GM12878 (cell line): Measurements from ENCODE around the gene ROR2. TPM values are rescaled to one million over a fixed set of nuclear protein-coding genes. Genes with fewer than 3 reads are reported as not detected.

ENCODE experiments used
- ATAC-seq: fragments of 200-7000 bp; cut with Tn5 transposase; 3 replicates; pipeline ENCODE4 v1.9.1; 2020; ENCODE audit warnings: mild to moderate bottlenecking, moderate library complexity
- BruUV-seq: library from RNA; stranded (reverse); fragments of 400-500 nt; replicated peaks from 2 replicates; lab custom pipeline; 2021; lab: Mats Ljungman, UMichigan
- CTCF ChIA-PET: fragments of 300-600 bp; sonication (Branson Sonifier 250); formaldehyde crosslinking; extraction: SDS; loops from one replicate; lab custom pipeline; 2021; ENCODE audit warnings: inconsistent platforms; lab: Yijun Ruan, JAX
- POLR2A ChIA-PET: fragments of 350-600 bp; formaldehyde crosslinking; extraction: SDS; loops from one replicate; lab custom pipeline; 2021; ENCODE audit warnings: inconsistent platforms; lab: Charles Lee
- RAD21 ChIA-PET: fragments of 300-600 bp; sonication (Branson Sonifier 250); formaldehyde crosslinking; loops from one replicate; lab custom pipeline; 2023; ENCODE audit warnings: antibody characterized with exemption; ENCODE audit not compliant: unreplicated experiment; lab: Charles Lee
- SMC1A ChIA-PET: fragments of 300-600 bp; sonication (Branson Sonifier 250); formaldehyde crosslinking; loops from one replicate; lab custom pipeline; 2023; ENCODE audit not compliant: unreplicated experiment, uncharacterized antibody; lab: Charles Lee
- DNase-seq: peaks from one replicate; pipeline ENCODE4 v3.0.0-alpha.2; 2011; ENCODE audit warnings: low read depth, low spot score
- FAIRE-seq: peaks from 3 replicates; lab custom pipeline; 2011; peaks lifted over from hg19 to GRCh38; lab: Jason Lieb, UNC
- H2AFZ ChIP-seq: 2 replicates; pipeline ENCODE4 v1.6.0; 2011; ENCODE audit warnings: low read depth, low read length, control low read depth; ENCODE audit not compliant: control insufficient read depth
- H3K27ac ChIP-seq: 2 replicates; pipeline ENCODE4 v1.5.1; 2011; ENCODE audit warnings: control low read depth; ENCODE audit not compliant: control insufficient read depth, insufficient read depth
- H3K27me3 ChIP-seq, 2 experiments: replicated peaks in 1 of 2; 2 replicates each; pipeline versions ENCODE4 v1.6.0 to v1.6.1; 2011; ENCODE audit warnings: low read length in 1 of 2; ENCODE audit not compliant: control insufficient read depth in 2 of 2, insufficient read depth in 2 of 2
- H3K36me3 ChIP-seq, 2 experiments: 2 replicates each; pipeline ENCODE4 v1.5.1; 2011; ENCODE audit warnings: low read length in 1 of 2; ENCODE audit not compliant: control insufficient read depth in 2 of 2, insufficient read depth in 2 of 2
- H3K4me1 ChIP-seq: 2 replicates; pipeline ENCODE4 v1.6.1; 2011; ENCODE audit warnings: mild to moderate bottlenecking, low read length, moderate library complexity, mixed read lengths; ENCODE audit not compliant: control insufficient read depth, insufficient read depth
- H3K4me2 ChIP-seq: 2 replicates; pipeline ENCODE4 v1.6.0; 2011; ENCODE audit warnings: control low read depth; ENCODE audit not compliant: control insufficient read depth, insufficient read depth
- H3K4me3 ChIP-seq: fragments of 200-600 bp; sonication (generic); 2 replicates; pipeline ENCODE4 v1.5.1; 2016
- H3K79me2 ChIP-seq: 2 replicates; pipeline ENCODE4 v1.6.0; 2011; ENCODE audit warnings: low read length; ENCODE audit not compliant: control insufficient read depth, insufficient read depth
- H3K9ac ChIP-seq: 2 replicates; pipeline ENCODE4 v1.8.0; 2011; ENCODE audit warnings: low read length, control low read depth, mixed read lengths; ENCODE audit not compliant: control insufficient read depth, insufficient read depth
- H3K9me3 ChIP-seq: replicated peaks from 3 replicates; pipeline ENCODE4 v1.5.1; 2011; ENCODE audit warnings: mild to moderate bottlenecking, low read length; ENCODE audit not compliant: control insufficient read depth, insufficient read depth
- H4K20me1 ChIP-seq: 2 replicates; pipeline ENCODE4 v1.6.0; 2011; ENCODE audit not compliant: control insufficient read depth, insufficient read depth
- DPF2 ChIP-seq: fragments of 450-650 bp; IDR thresholded peaks from 2 replicates; pipeline ENCODE4 v1.6.1; 2017; ENCODE audit warnings: mild to moderate bottlenecking
- EED ChIP-seq: sonication (generic); IDR thresholded peaks from 2 replicates; pipeline ENCODE4 v1.6.1; 2016; ENCODE audit warnings: antibody characterized with exemption, low read depth
- GABPA ChIP-seq: IDR thresholded peaks from 2 replicates; pipeline ENCODE4 v1.6.1; 2014; ENCODE audit warnings: antibody characterized with exemption, low read depth, mild to moderate bottlenecking, inconsistent platforms
- HDAC6 ChIP-seq: fragments of 200-600 bp; sonication (generic); IDR thresholded peaks from one replicate; pipeline ENCODE4 v1.8.0; 2017; ENCODE audit warnings: antibody characterized with exemption; ENCODE audit not compliant: unreplicated experiment
- JUNB ChIP-seq: IDR thresholded peaks from 2 replicates; pipeline ENCODE4 v1.6.1; 2016; ENCODE audit warnings: antibody characterized with exemption, mild to moderate bottlenecking
- JUND ChIP-seq: IDR thresholded peaks from 2 replicates; pipeline ENCODE4 v1.6.1; 2012; ENCODE audit warnings: low read depth, mild to moderate bottlenecking, low read length, improper control_type of control experiment, moderate library complexity
- RAD51 ChIP-seq: fragments of 450-650 bp; IDR thresholded peaks from 2 replicates; pipeline ENCODE4 v1.6.1; 2016; ENCODE audit warnings: moderate library complexity, mild to moderate bottlenecking, inconsistent platforms
- RFX5 ChIP-seq: IDR thresholded peaks from 2 replicates; pipeline ENCODE4 v1.6.1; 2011; ENCODE audit warnings: low read depth, low read length, improper control_type of control experiment
- SIX5 ChIP-seq: IDR thresholded peaks from 2 replicates; pipeline ENCODE4 v1.6.1; 2011; ENCODE audit warnings: mild to moderate bottlenecking, low read depth, low read length, moderate library complexity; ENCODE audit not compliant: severe bottlenecking
- ZBTB4 ChIP-seq: fragments of 450-650 bp; formaldehyde crosslinking; IDR thresholded peaks from 2 replicates; pipeline ENCODE4 v1.4.0; 2022; ENCODE audit warnings: mild to moderate bottlenecking, moderate library complexity
- ZBTB40 ChIP-seq: fragments of 450-650 bp; IDR thresholded peaks from 2 replicates; pipeline ENCODE4 v1.6.1; 2016; ENCODE audit warnings: mild to moderate bottlenecking, moderate library complexity, borderline replicate concordance
- ZNF622 ChIP-seq: fragments of 450-650 bp; IDR thresholded peaks from 2 replicates; pipeline ENCODE4 v1.6.1; 2017; ENCODE audit warnings: mild to moderate bottlenecking, inconsistent platforms
- WGBS: methylation state at CpG from one replicate; pipeline ENCODE4 v1.1.6; 2016; ENCODE audit warnings: low lambda C conversion rate; ENCODE audit not compliant: insufficient replicate concordance, insufficient coverage; ENCODE audit errors: missing lambda C conversion rate; 5-methylcytosine and 5-hydroxymethylcytosine counted together
- in situ Hi-C: fragments of 300-500 bp; cut with MboI; formaldehyde crosslinking; loops from 9 replicates; pipeline ENCODE4 v1.14.3; 2018; ENCODE audit warnings: mixed read lengths
- intact Hi-C: fragments of 100-400 bp; cut with micrococcal nuclease; formaldehyde crosslinking; loops from one replicate; pipeline ENCODE4 v1.14.2; 2022; ENCODE audit not compliant: unreplicated experiment
- polyA plus RNA-seq, 11 experiments: library from polyadenylated mRNA; depleted of rRNA in 4 of 11; unstranded in 6 of 11; stranded (reverse) in 5 of 11; fragments of >200 nt; fragmentation: Nextera tagmentation in 4 of 11; fragmentation: Illumina TruSeq in 1 of 11; extraction: Ambion mirVana in 4 of 11; extraction: Trizol in 1 of 11; gene quantifications; 1 replicate in 1 of 11; 2 replicates in 10 of 11; pipeline versions ENCODE4 v1.2.1 to v1.2.3, GENCODE V29; 2011 to 2016; ENCODE audit warnings: inconsistent platforms in 2 of 11, missing spikeins in 2 of 11, low read depth in 1 of 11
- total RNA-seq, 4 experiments: library from RNA; depleted of rRNA in 3 of 4; stranded (reverse); fragments of >200 nt in 3 of 4; fragmentation: Illumina TruSeq in 1 of 4; extraction: Trizol in 1 of 4; gene quantifications; 2 replicates each; pipeline versions ENCODE4 v1.2.1 to v1.2.3, GENCODE V29; 2013 to 2021
- TF ChIP-seq, protein P1 (sequence below): fragments of 150-350 bp; IDR thresholded peaks from 2 replicates; pipeline ENCODE4 v1.6.1; 2014; ENCODE audit warnings: mild to moderate bottlenecking, low read depth, low read length
- TF ChIP-seq, protein P2 (sequence below): IDR thresholded peaks from 2 replicates; pipeline ENCODE4 v1.6.1; 2011; ENCODE audit warnings: low read depth, low read length, improper control_type of control experiment, borderline replicate concordance

The ROR2 gene
- total and polyA plus RNA-seq, 10 of the 15 experiments (the other 5 are each of a cell fraction or from before 2014, with no cell fraction given), result 0.03 to 0.05 TPM; not detected in 8

DNA sequence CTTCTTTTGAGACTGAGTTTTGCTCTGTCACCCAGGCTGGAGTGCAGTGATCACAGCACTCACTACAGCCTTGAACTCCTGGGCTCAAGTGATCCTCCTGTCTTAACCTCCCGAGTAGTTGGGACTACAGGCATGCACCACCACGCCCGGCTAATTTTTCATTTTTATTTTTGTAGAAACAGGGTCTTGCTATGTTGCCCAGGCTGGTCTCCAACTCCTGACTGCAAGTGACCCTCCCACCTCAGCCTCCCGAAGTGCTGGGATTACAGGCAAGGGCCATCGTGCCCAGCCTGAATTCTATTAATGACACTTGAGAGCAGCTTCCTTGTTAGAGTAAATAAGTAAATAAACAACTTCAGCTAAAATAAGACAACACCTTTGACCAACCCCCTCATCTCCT is 12.3 kb downstream of the ROR2 start:
- 13% methylated on average over 5 of the region's 5 CpGs for WGBS
- Histone ChIP-seq H3K9ac (no peak overlapping the region), H3K9me3 (no peaks in the 10 kb centered on the region), H3K27ac (no peak overlapping the region), H4K20me1 (no peaks in the 10 kb centered on the region), H3K27me3 (no peaks in the 10 kb centered on the region), H3K4me2 (no peak overlapping the region), H3K4me1 (no peaks in the 10 kb centered on the region), H2AFZ (no peak overlapping the region), H3K36me3 (no peaks in the 10 kb centered on the region), H3K79me2 (no peaks in the 10 kb centered on the region), H3K4me3 (no peak overlapping the region)
- SMC1A ChIA-PET, result interaction anchor here (0.7 kb wide), 1 partner anchor 687 kb away, joined by 4 read pairs; no protein-coding TSS in a partner anchor
- in situ Hi-C loops, result no loop called here
- no peak for TF ChIP-seq SIX5
- no peak for TF ChIP-seq RFX5
- TF ChIP-seq ZBTB40, result no peak
- TF ChIP-seq RAD51, result no peak
- TF ChIP-seq EED, result no peak
- TF ChIP-seq, protein P1, sequence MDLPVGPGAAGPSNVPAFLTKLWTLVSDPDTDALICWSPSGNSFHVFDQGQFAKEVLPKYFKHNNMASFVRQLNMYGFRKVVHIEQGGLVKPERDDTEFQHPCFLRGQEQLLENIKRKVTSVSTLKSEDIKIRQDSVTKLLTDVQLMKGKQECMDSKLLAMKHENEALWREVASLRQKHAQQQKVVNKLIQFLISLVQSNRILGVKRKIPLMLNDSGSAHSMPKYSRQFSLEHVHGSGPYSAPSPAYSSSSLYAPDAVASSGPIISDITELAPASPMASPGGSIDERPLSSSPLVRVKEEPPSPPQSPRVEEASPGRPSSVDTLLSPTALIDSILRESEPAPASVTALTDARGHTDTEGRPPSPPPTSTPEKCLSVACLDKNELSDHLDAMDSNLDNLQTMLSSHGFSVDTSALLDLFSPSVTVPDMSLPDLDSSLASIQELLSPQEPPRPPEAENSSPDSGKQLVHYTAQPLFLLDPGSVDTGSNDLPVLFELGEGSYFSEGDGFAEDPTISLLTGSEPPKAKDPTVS, result no peak
- TF ChIP-seq GABPA, result no peak
- TF ChIP-seq JUND, result no peak
- no peak for TF ChIP-seq HDAC6
- TF ChIP-seq DPF2, result no peak
- TF ChIP-seq JUNB, result no peak
- TF ChIP-seq, protein P2, sequence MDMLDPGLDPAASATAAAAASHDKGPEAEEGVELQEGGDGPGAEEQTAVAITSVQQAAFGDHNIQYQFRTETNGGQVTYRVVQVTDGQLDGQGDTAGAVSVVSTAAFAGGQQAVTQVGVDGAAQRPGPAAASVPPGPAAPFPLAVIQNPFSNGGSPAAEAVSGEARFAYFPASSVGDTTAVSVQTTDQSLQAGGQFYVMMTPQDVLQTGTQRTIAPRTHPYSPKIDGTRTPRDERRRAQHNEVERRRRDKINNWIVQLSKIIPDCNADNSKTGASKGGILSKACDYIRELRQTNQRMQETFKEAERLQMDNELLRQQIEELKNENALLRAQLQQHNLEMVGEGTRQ, result no peak
- TF ChIP-seq ZNF622, result no peak
- no peak for TF ChIP-seq ZBTB4 (CRISPR knock-in tag)
- CTCF ChIA-PET, result interaction anchor here (1.0 kb wide), 1 partner anchor 20 kb away, joined by 3 read pairs; no protein-coding TSS in a partner anchor
- RAD21 ChIA-PET, result no interaction called here
- BruUV-seq, result no TSS peak
- FAIRE-seq (no peak), ATAC-seq (no peak), DNase-seq (no peak)
- intact Hi-C loops, result no loop called here
- POLR2A ChIA-PET, result no interaction called here
